Heart left ventricle (tissue), 13 donors: ENCODE data around the gene ERMAP.

Source experiments
- CTCF ChIP-seq, 12 donors: fragments of 200-600 bp; sonication (generic) in 4 of 12; IDR thresholded peaks; one replicate each; pipeline versions ENCODE4 v1.5.0 to v1.8.0; 2018 to 2022; ENCODE audit warnings: antibody characterized with exemption in 12 of 12, mild to moderate bottlenecking in 5 of 12
- POLR2A ChIP-seq, 2 donors: fragments of 450-650 bp; IDR thresholded peaks; one replicate each; pipeline ENCODE4 v1.6.1; 2017; ENCODE audit warnings: antibody characterized with exemption in 2 of 2, mild to moderate bottlenecking in 2 of 2, moderate library complexity in 2 of 2
- donor health status: ischemic (EF 13 %, LVEDD 7.1; RV severe dilation, severe dysfunction).
- donor health status: DM: no; HTN: yes; CAD: no.
- donor health status: DM: no; HTN: no; CAD: no.
- donor health status: ischemic (EF 25% LVEDD 6.9; RV normal size, moderate dysfunction).
- donor health status: ischemic (EF 25% LVEDD 5.7; RV mildly dilated, moderate dysfunction).
- donor health status: ischemic (EF 35%, LVEDD 5.7; RV mildly dilated, moderate dysfunction).
- donor health status: nonischemic (EF 11% LVEDD 7.7; RV severe dilation, severe dysfunction).
- donor health status: DM: yes; HTN: yes; CAD: no.
- donor health status: PGD.
- donor health status: ischemic (EF 29% LVEDD 5.4; RV normal size, mild dysfunction).
- donor health status: nonischemic (EF 23%, LVEDD 6.1; RV moderate dilation, normal function).

- TF ChIP-seq CTCF (IDR thresholded peaks at IDR 0.05) (no peak), POLR2A (IDR thresholded peaks at IDR 0.05) (no peak)
Measured at GRCh38 chr1:42837709-42838108, 20.8 kb downstream of the ERMAP start.
